Hepatic stellate cell (primary cell): ENCODE measurements around the gene TANC1.
A peak's percentile ranks its signal among the peaks of the same experiment; 100 is the strongest.
"Not testable (repeated sequence)": the region's sequence is repeated elsewhere in the genome, so short reads cannot be mapped to it uniquely, and the experiment has no call there.

Experiments
- DNase-seq: peaks from one replicate; pipeline ENCODE4 v3.0.0; 2011; ENCODE audit warnings: low spot score

The TANC1 gene

GRCh38 chr2:159089543-159089942 lies 121.1 kb downstream of the TANC1 start:
- no peak for DNase-seq

GRCh38 chr2:159090514-159091201 lies 122.2 kb downstream of the TANC1 start:
- peak; percentile 51 for DNase-seq

GRCh38 chr2:159091381-159091780 lies 122.9 kb downstream of the TANC1 start:
- peak; percentile 39 for DNase-seq

- DNase-seq: no peak
Observed at GRCh38 chr2:159091976-159092375, 123.5 kb downstream of the TANC1 start.

GRCh38 chr2:159093497-159093896 lies 125.1 kb downstream of the TANC1 start:
- no peak for DNase-seq

- peak; percentile 65 for DNase-seq
Observed at GRCh38 chr2:159094173-159094737, 125.8 kb downstream of the TANC1 start.

- DNase-seq: no peak
Observed at GRCh38 chr2:159095813-159096212, 127.4 kb downstream of the TANC1 start.

- DNase-seq: not testable (repeated sequence)
Observed at GRCh38 chr2:159096302-159096855, 127.9 kb downstream of the TANC1 start.

- DNase-seq: no peak
Observed at GRCh38 chr2:159096901-159097300, 128.5 kb downstream of the TANC1 start.

- DNase-seq: no peak
Observed at GRCh38 chr2:159098361-159098760, 129.9 kb downstream of the TANC1 start.

GRCh38 chr2:159098921-159099411 lies 130.5 kb downstream of the TANC1 start:
- no peak for DNase-seq

GRCh38 chr2:159101755-159102489 lies 133.5 kb downstream of the TANC1 start:
- no peak for DNase-seq

- no peak for DNase-seq
Observed at GRCh38 chr2:159103411-159103810, 135.0 kb downstream of the TANC1 start.

- peak; percentile 63 for DNase-seq
Observed at GRCh38 chr2:159106109-159106508, 137.7 kb downstream of the TANC1 start.

- DNase-seq: no peak
Observed at GRCh38 chr2:159108181-159108893, 139.9 kb downstream of the TANC1 start.

GRCh38 chr2:159109517-159109916 lies 141.1 kb downstream of the TANC1 start:
- no peak for DNase-seq

GRCh38 chr2:159110784-159111183 lies 142.3 kb downstream of the TANC1 start:
- DNase-seq: no peak

GRCh38 chr2:159111346-159111927 lies 143.0 kb downstream of the TANC1 start:
- DNase-seq: no peak

- no peak for DNase-seq
Observed at GRCh38 chr2:159114835-159115234, 146.4 kb downstream of the TANC1 start.

- no peak for DNase-seq
Observed at GRCh38 chr2:159116922-159117321, 148.5 kb downstream of the TANC1 start.

GRCh38 chr2:159117658-159118057 lies 149.2 kb downstream of the TANC1 start:
- DNase-seq: no peak
